NCI-H1105 (cell line): ENCODE data around the gene SNIP1.
A peak's percentile ranks its signal among the peaks of the same experiment; 100 is the strongest.
"Not testable (repeated sequence)": the region's sequence is repeated elsewhere in the genome, so short reads cannot be mapped to it uniquely, and the experiment has no call there.

Source experiments
- DNase-seq: peaks from one replicate; lab custom pipeline; 2025; lab: John Stamatoyannopoulos, UW

Gene SNIP1

GRCh38 chr1:37559957-37560379 is 5.9 kb upstream of the SNIP1 start:
- not testable (repeated sequence) for DNase-seq

GRCh38 chr1:37559080-37559479 is 5.0 kb upstream of the SNIP1 start:
- DNase-seq = no peak

DNA sequence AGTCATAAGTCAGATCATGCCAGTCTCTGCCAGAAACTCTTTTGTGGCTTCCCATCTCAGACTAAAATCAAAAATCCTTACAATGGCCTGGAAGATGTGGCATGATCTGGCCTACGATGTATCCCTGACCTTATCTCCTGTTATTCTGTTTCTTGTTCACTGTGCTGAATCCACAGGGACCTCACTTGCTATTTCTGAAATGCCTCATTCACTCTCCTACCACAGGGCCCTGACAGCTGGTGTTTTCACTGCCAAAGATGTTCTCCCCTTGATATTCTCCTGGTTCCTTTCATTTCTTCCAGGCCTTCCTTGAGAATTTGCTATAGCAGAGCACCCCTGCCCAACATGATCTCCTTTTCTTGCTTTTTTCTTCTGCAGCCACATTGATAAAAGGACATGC is 4.3 kb upstream of the SNIP1 start:
- DNase-seq = no peak

DNA sequence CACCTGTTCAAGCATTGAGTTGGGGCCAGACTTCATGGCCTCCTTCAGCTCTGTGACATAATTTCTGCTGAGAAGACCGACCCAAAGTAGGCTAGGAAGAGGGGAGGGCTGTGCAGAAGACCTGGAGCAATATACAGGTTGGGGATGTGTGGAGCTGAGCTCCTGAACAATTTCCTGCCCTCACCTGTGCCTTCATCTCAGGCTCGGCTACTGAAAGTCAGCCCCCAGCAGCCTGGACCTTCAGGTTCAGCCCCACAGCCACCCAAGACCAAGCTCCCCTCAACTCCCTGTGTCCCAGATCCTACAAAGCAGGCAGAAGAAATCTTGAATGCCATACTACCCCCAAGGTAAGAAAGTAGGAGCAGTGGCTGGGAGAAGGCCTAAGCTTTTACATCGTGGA is 3.3 kb upstream of the SNIP1 start:
- no peak for DNase-seq

DNA sequence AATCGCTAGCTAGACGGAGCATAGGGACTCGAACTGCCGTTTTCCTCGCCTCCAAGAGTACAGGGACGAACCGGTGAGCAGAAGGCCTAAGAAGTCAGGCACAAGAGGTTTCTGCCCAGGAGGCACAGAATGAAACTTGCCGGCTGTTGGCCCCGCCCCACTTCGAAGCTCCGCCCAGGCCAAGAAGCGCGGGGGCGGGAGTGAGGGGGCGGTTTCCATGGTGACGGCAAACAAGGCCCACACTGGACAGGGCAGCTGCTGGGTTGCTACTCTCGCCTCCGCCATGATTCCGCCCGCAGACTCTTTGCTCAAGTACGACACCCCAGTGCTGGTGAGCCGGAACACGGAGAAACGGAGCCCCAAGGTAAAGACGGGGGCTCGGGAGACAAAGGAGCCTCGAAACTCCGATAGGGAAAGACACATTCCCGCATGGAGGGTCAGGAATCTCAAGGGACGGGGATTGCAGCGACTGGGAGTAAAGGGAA is 2.7 kb upstream of the SNIP1 start, which contains the start of gene DNALI1:
TSS of gene DNALI1 (plus strand) at position 229 of the 485 bp plus-strand sequence. CDS start at position 284, 55 bp downstream.
- DNase-seq = peak; percentile 88

GRCh38 chr1:37553598-37553926 is 531 bp downstream of the SNIP1 start:
- DNase-seq = no peak

DNA sequence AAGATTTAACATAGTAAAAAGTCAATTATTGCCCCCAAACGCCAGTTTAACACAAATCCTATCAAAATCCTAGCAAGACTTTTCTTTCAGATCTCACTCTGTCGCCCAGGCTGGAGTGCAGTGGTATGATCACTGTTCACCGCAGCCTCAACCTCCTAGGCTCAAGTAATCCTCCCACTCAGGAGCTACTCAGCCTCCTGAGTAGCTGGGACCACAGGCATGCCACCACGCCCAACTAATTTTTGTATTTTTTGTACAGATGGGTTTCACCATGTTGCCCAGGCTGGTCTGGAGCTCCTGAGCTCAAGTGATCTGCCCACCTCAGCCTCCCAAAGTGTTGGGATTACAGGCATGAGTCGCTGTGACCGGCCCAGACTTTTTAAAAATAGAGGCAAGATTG is 4.8 kb downstream of the SNIP1 start:
- no peak for DNase-seq

DNA sequence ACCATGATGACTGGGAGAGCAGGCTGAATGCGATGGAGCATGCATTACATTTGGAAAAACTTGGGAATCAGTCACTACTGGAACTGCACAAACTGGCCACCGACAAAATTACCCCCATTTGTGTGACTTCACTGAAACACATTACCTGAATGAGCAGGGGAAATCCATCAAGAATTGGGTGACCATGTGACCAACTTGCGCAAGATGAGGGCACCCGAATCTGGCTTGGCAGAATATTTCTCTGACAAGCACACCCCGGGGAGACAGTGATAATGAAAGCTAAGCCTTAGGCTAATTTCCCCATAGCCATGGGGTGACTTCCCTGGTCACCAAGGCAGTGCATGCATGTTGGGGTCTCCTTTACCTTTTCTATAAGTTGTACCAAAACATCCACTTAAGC is 9.1 kb downstream of the SNIP1 start:
- DNase-seq = no peak

GRCh38 chr1:37544530-37544929 is 9.6 kb downstream of the SNIP1 start:
- DNase-seq = no peak

DNA sequence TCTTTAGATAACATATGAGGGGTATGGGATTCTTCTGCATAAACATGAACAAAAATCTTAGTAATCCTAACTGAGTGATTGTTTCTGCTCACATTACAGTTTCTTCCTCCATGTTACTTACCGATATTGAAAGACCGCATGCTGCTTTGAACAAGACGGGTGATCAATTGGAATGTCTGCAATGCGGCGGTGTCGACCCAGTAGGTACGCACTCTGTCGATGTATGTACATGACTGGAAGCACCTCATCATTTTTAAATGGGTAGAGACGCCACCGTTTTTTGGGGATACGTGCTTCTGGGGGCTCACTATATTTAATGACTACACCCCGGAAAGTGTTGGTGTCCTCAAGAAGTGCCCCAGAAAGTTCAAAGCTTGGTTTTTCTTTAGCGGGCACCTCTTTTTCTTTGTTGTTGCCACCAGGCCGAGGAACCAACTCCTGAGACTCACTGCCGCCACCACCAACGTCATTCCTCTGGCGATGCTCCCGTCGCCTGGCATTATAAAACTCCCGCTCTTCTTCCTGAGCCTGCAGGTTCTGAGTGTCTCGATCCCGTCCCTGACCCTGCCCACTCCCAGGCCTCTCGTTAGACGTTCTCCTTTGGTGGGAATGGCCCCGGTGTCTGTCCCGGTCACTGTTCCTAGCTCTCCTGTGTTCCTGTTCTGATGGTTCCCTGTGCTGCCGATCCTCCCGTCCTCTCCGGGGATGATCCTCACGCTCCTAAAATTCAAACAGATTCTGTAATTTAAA is 13.9 kb downstream of the SNIP1 start:
- DNase-seq = no peak

GRCh38 chr1:37539154-37539553 is 14.9 kb downstream of the SNIP1 start:
- DNase-seq = not testable (repeated sequence)

GRCh38 chr1:37537378-37537777 is 16.7 kb downstream of the SNIP1 start:
- DNase-seq = no peak

- DNase-seq = no peak
Measured at GRCh38 chr1:37533317-37534093, 20.6 kb downstream of the SNIP1 start.

GRCh38 chr1:37532418-37533156 is 21.5 kb downstream of the SNIP1 start:
- DNase-seq = not testable (repeated sequence)

- not testable (repeated sequence) for DNase-seq
Measured at GRCh38 chr1:37529888-37530287, 24.2 kb downstream of the SNIP1 start.

DNA sequence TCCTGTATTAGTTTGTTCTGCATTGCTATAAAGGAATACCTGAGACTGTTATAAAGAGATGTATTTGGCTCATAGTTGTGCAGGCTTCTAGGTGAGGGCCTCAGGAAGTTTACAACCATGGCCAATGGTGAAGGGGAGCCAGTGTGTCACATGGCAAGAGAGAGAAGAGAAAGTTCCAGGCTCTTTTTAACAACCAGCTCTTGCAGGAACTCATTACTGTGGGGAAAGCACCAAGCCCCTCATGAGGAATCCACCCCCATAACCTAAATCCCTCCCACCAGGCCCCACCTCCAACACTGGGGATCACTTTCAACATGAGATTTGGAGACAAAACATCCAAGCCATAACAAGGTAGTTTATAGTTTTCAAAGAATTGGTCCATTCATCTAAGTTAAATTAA is 34.5 kb downstream of the SNIP1 start:
- no peak for DNase-seq

GRCh38 chr1:37518929-37519328 is 35.2 kb downstream of the SNIP1 start:
- not testable (repeated sequence) for DNase-seq

- not testable (repeated sequence) for DNase-seq
Measured at GRCh38 chr1:37518241-37518640, 35.9 kb downstream of the SNIP1 start.

GRCh38 chr1:37517569-37517968 is 36.5 kb downstream of the SNIP1 start:
- DNase-seq = no peak

GRCh38 chr1:37515185-37516034 is 38.7 kb downstream of the SNIP1 start:
- DNase-seq = no peak

GRCh38 chr1:37514350-37515184 is 39.5 kb downstream of the SNIP1 start, which contains the start of gene MEAF6:
Gene MEAF6 (minus strand): TSS chr1:37514766. CDS start chr1:37514746, 20 bp downstream.
- peak; percentile 81 for DNase-seq
